Stimulated activated CD8-positive, alpha-beta memory T cell treated with anti-CD3 and anti-CD28 coated beads, Interleukin-15, amount 100 ng/mL, for 48 hours (primary cell): ENCODE data around the gene SPINT1.

Source experiments
- DNase-seq, 2 donors: peaks; one replicate each; pipeline ENCODE4 v3.0.0-alpha.2; 2020; ENCODE audit warnings: low read depth in 2 of 2

The SPINT1 gene

DNA sequence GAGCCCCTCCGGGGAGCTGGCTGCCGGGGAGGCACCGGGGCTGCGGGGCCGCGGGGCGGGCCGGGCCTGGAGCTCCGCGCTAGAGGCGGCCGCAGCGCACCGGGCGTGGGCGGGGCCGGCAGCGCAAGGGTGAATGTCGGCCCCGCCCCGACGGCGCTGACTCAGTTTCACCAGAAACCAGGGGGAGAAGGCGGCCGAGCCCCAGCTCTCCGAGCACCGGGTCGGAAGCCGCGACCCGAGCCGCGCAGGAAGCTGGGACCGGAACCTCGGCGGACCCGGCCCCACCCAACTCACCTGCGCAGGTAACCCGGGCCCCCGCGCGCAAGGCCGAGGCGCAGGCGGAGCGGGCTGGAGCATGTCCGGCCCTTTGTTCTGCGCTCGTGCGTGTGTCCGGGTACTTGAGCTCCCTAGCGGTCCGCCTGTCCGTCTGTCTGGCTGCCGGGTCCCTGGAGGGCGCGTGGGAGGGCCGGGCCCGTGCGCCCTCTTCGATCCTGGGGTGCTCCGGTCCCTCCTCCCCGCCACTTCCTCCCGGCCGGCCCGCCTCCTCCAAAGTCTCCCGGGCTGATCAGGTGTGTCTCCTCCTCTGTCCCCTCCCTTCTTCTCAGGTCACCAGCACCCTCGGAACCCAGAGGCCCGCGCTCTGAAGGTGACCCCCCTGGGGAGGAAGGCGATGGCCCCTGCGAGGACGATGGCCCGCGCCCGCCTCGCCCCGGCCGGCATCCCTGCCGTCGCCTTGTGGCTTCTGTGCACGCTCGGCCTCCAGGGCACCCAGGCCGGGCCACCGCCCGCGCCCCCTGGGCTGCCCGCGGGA lies at the start of gene SPINT1:
SPINT1 (plus strand) TSS at position 164 of the 811 bp plus-strand sequence; CDS start at position 671, 507 bp downstream.
- DNase-seq, result peak; percentile 63 to 71

- no peak for DNase-seq
Measured at GRCh38 chr15:40796041-40796440, 47.8 kb upstream of the SPINT1 start.

DNA sequence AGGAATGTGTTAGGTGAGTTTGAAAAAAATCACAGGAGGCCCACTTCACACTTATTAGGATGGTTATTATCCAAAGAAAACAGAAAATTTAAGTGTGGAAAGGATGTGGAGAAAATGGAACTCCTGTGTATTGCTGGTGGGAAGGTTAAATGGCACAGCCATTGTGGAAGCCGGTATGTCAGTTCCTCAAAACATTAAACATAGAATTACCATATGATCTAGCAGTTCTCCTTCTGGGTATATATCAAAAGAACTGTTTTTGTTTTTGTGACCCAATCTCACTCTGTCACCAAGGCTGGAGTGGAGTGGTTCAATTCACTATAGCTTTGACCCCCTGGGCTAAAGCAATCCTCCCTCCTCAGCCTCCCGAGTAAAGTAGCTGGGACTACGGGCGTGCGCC lies 47.3 kb upstream of the SPINT1 start:
- no peak for DNase-seq

DNA sequence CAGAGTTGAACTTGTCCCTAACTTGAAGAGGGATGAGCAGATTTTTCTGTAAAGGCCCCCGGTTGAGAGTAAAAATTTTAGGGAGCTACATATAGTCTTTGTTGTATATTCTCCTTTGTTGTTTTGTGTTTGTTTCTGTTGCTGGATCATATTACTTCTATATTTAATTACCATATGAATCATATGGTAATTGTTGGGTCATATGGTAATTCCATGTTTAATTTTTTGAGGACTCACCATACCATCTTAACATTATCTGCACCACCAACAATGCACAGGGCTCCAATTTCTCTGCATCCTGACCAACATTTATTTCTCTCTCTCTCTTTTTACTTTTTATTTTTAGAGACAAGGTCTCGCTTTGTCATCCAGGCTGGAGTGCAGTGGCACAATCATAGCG lies 44.3 kb upstream of the SPINT1 start:
- DNase-seq, result no peak

DNA sequence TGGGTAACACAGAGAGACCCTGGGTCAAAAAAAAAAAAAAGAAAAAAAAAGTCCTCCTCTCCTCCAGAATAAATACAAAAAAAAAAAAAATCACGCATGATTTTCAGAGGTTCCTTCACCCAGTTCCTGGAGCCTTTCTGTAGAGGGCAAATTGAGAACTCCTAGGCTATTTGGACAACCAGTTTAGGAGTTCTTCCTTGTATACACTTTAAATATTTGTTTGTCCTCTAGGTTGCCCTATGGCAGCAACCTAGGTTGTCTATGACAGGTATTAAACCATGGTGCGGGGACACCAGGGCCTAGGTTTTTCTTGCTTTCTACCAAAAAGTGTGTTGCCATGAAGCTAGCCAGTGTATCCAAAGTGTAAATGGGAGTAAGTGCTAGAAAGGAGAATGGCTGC lies 40.8 kb upstream of the SPINT1 start:
- DNase-seq, result no peak

- no peak for DNase-seq
Measured at GRCh38 chr15:40803688-40804087, 40.2 kb upstream of the SPINT1 start.

DNA sequence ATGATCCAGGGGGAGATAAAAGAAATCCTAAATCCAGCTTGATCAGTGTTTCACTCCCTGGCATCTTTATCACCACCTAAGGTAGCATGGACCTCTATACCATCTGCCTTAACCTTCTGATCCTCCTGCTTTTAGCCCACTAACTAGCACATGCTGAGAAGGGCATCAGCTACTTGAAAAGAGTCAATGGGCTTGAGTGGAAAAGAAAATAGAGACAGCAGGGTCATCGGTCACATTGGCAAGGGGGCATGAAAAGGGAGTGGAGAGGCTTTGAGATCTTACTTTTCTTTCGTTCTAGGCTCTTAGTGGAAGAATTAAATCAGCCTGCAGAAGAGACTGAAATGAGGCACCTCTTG lies 37.2 kb upstream of the SPINT1 start:
- no peak for DNase-seq

DNA sequence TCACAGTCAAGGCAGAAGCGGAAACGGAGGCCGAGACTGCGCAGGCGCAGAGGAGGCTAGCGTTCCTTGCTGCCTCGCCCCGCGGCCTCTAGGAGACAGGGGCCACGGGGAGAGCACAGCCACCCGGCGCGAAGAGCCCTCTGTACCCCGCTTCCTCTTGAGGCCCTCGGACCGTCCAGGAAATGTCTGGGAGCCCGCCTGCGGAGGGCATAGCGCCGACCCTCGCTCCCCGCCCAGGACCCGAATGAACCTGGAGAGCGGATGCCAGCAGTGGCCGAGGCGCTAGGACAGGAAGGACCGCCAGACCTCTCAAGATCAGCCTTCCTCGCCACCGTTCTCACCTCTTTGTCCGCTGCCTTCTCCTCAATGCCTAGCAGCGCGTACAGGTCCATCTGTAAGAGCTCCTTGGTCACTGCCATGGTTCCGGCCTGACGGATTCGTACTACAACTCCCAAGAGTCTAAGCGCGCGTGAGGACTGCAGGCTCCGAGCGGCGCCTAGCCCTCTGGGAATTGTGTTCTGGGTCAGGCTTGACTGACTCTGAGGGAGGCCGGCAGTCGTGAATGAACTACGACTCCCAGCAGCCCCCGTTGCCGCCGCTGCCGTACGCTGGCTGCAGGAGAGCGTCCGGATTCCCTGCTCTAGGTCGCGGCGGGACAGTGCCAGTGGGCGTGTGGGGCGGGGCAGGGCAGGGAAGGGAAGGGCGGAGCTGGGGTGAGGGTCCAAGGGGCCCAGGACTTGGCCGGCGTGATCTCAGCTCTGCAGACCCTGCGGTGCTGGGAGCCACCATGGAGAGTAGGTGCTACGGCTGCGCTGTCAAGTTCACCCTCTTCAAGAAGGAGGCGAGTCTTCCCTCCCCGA lies 36.6 kb upstream of the SPINT1 start, which contains the start of the genes DNAJC17 and ZFYVE19:
DNAJC17 (minus strand) TSS at position 446 of the 860 bp plus-strand sequence; CDS start at position 419, 27 bp downstream.
ZFYVE19 (plus strand) TSS at position 62 of the 860 bp plus-strand sequence; CDS start at position 563, 501 bp downstream.
- peak; percentile 91 to 93 for DNase-seq

DNA sequence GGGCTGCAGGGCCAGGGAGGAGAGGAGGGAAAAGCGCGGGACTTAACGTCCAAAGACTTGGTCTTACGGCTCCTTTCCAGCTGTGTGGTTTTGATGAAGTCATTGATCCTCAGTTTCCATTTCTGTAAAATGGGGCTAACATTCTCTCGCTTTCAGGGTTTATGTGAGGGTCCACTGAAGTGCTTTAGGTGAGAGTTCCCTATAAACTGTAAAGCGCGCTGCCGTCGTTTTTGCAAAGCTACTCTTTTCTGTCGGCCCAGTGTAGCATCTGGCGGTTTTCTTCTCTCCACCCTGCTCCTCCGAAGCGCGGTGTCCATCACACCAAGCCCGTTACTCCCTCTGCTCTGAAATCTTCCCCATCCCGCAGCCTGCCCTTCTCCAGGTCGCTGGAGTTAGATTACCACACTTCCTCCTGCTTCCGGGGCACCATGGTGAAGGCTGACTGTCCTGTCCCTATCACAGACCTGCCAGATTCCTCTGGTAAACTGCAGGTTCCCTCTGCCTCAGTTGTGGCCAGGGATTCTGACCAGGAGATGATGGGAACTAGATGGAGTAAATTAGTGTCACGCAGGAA lies 35.9 kb upstream of the SPINT1 start:
- no peak for DNase-seq

DNA sequence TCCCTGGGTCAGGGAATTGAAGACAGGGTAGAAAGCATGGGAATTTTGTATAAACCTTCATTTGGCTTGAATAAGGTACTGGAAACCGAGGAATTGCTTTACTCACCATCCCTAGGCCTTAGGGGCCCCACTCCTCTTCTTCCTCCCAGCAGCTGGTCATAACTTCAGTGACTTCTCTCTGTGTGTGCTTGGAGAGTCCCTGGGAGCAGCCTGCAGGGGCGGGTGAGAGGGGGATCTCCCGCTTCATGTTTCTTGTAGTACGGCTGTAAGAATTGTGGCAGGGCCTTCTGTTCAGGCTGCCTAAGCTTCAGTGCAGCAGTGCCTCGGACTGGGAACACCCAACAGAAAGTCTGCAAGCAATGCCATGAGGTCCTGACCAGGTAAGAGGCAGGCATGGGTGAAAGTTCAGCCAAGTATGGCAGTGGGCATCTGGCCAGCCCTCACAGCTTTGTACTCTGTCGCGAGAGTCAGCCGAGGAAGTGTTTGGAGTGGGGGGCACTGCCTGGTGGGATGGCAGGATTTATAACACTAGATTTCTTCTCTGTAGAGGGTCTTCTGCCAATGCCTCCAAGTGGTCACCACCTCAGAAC lies 34.9 kb upstream of the SPINT1 start:
- no peak for DNase-seq

- no peak for DNase-seq
Measured at GRCh38 chr15:40812721-40813425, 31.0 kb upstream of the SPINT1 start.

- no peak for DNase-seq
Measured at GRCh38 chr15:40815042-40815698, 28.7 kb upstream of the SPINT1 start.

DNA sequence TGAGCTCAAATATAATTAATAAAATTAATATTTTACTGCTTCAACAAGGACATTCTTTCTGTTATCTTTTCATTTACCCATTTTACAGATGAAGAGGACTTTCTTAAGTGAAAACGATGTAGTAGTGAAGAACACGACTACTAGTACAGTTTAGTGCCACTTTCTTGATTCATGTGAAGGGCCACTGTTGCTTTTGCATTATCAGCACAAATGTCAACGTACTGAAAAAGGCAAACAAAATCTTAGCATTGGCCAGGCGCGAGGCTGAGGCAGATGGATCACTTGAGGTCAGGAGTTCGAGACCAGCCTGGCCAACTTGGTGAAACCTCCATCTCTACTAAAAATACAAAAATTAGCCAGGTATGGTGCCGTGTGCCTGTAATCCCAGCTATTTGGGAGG lies 24.8 kb upstream of the SPINT1 start:
- no peak for DNase-seq

DNA sequence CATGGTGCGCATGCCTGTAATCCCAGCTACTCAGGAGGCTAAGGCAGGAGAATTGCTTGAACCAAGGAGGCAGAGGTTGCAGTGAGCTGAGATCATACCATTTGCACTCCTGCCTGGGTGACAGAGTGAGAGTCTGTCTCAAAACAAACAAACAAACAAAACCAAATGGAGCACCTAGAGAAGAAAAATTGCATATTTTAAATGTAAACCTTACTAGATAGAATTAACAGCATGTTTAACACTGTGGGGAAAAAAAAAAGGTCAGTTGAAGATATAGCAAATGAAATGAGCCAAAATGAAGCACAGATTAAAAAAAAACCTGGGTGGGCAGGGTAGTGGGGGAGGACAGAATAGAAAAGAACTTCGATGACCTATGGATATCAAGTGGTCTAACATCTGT lies 22.7 kb upstream of the SPINT1 start:
- no peak for DNase-seq

DNA sequence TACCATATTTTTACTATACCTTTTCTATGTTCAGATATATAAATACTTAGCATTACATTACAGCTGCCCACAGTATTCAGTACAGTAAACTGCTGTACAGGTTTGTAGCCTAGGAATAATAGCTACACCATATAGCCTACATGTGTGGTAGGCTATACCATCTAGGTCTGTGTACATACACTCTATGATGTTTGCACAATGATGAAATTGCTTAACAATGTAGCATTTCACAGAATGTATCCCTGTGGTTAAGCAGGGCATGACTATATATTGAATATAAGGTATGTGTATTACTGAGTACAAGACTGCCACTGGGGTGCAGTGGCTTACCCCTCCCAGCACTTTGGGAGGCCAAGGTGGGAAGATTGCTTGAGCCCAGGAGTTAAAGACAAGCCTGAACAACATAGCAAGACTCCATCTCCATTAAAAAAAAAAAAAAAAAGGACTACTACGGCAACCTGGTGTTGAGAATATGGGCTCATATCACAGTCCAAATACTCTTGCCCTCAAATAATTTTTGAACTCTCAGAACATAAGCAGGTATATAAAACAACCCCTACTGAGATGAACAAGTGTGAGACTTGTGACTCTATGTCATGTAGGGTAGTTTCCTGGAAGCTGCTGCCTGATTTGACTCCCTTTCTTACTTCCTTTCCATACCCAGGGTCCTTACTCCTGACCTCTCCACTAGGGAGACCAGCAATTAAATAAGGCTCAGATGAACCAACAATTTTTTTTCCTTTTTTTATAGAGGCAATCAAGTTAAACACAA lies 20.1 kb upstream of the SPINT1 start:
- no peak for DNase-seq

- DNase-seq, result no peak
Measured at GRCh38 chr15:40825661-40826422, 18.0 kb upstream of the SPINT1 start.

- no peak for DNase-seq
Measured at GRCh38 chr15:40826423-40827075, 17.3 kb upstream of the SPINT1 start.

GRCh38 chr15:40828447-40829036 lies 15.3 kb upstream of the SPINT1 start, which contains the start of gene PPP1R14D:
Gene PPP1R14D, minus strand, starts transcription at chr15:40828708. Its CDS starts 67 bp downstream, at chr15:40828641.
- DNase-seq, result no peak
